ENCODE data around the gene PLA2G1B. TPM values are rescaled to one million over a fixed set of nuclear protein-coding genes. Genes with fewer than 3 reads are reported as not detected.

PLA2G1B gene
- total RNA-seq, 6 experiments from 2014 or later, result not detected

GRCh38 chr12:120367924-120368788 lies 40.6 kb upstream of the PLA2G1B start:
- DNase-seq, result no peak
- Histone ChIP-seq H3K27me3 (peaks cover 0 to 4% of the 10 kb centered on the region in 2 donors), H3K4me1 (peaks cover 0 to 16% (median 0%) of the 10 kb centered on the region in 4 donors), H3K36me3 (no peaks in the 10 kb centered on the region), H3K27ac (no peak overlapping the region), H3K4me3 (peak overlapping the region; percentile 10 to 36 (median 35)), H3K9me3 (no peaks in the 10 kb centered on the region)
- no peak for ATAC-seq
- intact Hi-C loops (cut with DNase I), result loop anchor here in 1 of 2 donors (10.0 kb wide), 1 partner anchor 57 kb away; no protein-coding TSS in a partner anchor
- TF ChIP-seq, protein P1, sequence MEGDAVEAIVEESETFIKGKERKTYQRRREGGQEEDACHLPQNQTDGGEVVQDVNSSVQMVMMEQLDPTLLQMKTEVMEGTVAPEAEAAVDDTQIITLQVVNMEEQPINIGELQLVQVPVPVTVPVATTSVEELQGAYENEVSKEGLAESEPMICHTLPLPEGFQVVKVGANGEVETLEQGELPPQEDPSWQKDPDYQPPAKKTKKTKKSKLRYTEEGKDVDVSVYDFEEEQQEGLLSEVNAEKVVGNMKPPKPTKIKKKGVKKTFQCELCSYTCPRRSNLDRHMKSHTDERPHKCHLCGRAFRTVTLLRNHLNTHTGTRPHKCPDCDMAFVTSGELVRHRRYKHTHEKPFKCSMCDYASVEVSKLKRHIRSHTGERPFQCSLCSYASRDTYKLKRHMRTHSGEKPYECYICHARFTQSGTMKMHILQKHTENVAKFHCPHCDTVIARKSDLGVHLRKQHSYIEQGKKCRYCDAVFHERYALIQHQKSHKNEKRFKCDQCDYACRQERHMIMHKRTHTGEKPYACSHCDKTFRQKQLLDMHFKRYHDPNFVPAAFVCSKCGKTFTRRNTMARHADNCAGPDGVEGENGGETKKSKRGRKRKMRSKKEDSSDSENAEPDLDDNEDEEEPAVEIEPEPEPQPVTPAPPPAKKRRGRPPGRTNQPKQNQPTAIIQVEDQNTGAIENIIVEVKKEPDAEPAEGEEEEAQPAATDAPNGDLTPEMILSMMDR (IDR thresholded peaks at IDR 0.05), result no peak
- TF ChIP-seq POLR2A (IDR thresholded peaks at IDR 0.05), result no peak
- WGBS (ENCODE audit: insufficient coverage, low coverage, low lambda C conversion rate, missing lambda C conversion rate), result 46% methylated on average over 18 of the region's 86 CpGs

- DNase-seq (no peak), ATAC-seq (no peak)
- TF ChIP-seq POLR2A (IDR thresholded peaks at IDR 0.05), result no peak
- TF ChIP-seq, protein P1 (IDR thresholded peaks at IDR 0.05), result peak in 2 of 4 donors; percentile 17 to 21
- Histone ChIP-seq H3K9me3 (no peaks in the 10 kb centered on the region), H3K4me3 (no peak overlapping the region), H3K27ac (no peak overlapping the region), H3K27me3 (peaks cover 0 to 4% of the 10 kb centered on the region in 2 donors), H3K4me1 (peaks cover 0 to 16% (median 0%) of the 10 kb centered on the region in 4 donors), H3K36me3 (no peaks in the 10 kb centered on the region)
- intact Hi-C loops (cut with DNase I), result loop anchor here in 1 of 2 donors (10.0 kb wide), 1 partner anchor 57 kb away; no protein-coding TSS in a partner anchor
- WGBS (ENCODE audit: insufficient coverage, low coverage, low lambda C conversion rate, missing lambda C conversion rate), result 39% methylated on average over 7 of the region's 10 CpGs
Measured at GRCh38 chr12:120367233-120367923, 39.8 kb upstream of the PLA2G1B start.

- intact Hi-C loops (cut with DNase I), result loop anchor here in 1 of 2 donors (10.0 kb wide), 1 partner anchor 58 kb away; no protein-coding TSS in a partner anchor
- DNase-seq, result no peak
- no peak overlapping the region for H3K27ac ChIP-seq
- H3K36me3 ChIP-seq, result no peaks in the 10 kb centered on the region
- peaks cover 0 to 4% of the 10 kb centered on the region in 2 donors for H3K27me3 ChIP-seq
- no peaks in the 10 kb centered on the region for H3K9me3 ChIP-seq
- no peak for ATAC-seq
- TF ChIP-seq, protein P1 (IDR thresholded peaks at IDR 0.05), result no peak
- peaks cover 0 to 16% (median 0%) of the 10 kb centered on the region in 4 donors for H3K4me1 ChIP-seq
- 73% methylated on average over 6 of the region's 7 CpGs for WGBS (ENCODE audit: insufficient coverage, low coverage, low lambda C conversion rate, missing lambda C conversion rate)
- H3K4me3 ChIP-seq, result no peak overlapping the region
Measured at GRCh38 chr12:120366845-120367232, 39.3 kb upstream of the PLA2G1B start.

DNA sequence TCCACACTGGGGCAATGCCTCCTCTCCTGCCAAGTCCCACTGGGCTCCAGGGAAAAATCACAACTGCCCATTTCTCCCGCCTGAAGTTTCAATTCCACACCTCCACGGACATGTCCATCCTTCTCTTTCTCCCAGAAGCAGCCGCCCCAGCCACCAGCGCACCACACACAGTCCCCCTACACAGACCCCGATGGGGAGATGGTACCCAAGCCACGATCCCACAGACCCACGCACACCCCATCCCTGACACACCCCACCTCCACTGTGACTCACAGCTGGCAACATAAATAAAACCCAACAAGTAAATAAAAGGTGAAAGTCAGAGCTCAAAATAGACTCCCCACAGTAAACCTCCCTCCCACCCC lies 38.7 kb upstream of the PLA2G1B start:
- peak in 1 of 4 donors; percentile 21 for ATAC-seq
- H3K9me3 ChIP-seq, result no peaks in the 10 kb centered on the region
- peaks cover 0 to 4% of the 10 kb centered on the region in 2 donors for H3K27me3 ChIP-seq
- 89% methylated on average over 5 of the region's 7 CpGs for WGBS (ENCODE audit: insufficient coverage, low coverage, low lambda C conversion rate, missing lambda C conversion rate)
- H3K27ac ChIP-seq, result no peak overlapping the region
- no peak for DNase-seq
- intact Hi-C loops (cut with DNase I), result loop anchor here in 1 of 2 donors (10.0 kb wide), 1 partner anchor 58 kb away; no protein-coding TSS in a partner anchor
- no peaks in the 10 kb centered on the region for H3K36me3 ChIP-seq
- peaks cover 0 to 16% (median 0%) of the 10 kb centered on the region in 4 donors for H3K4me1 ChIP-seq
- H3K4me3 ChIP-seq, result no peak overlapping the region
- TF ChIP-seq, protein P1 (IDR thresholded peaks at IDR 0.05), result no peak
- TF ChIP-seq POLR2A (IDR thresholded peaks at IDR 0.05), result no peak
